ENCODE measurements around the gene VPS41.

The VPS41 gene

DNA sequence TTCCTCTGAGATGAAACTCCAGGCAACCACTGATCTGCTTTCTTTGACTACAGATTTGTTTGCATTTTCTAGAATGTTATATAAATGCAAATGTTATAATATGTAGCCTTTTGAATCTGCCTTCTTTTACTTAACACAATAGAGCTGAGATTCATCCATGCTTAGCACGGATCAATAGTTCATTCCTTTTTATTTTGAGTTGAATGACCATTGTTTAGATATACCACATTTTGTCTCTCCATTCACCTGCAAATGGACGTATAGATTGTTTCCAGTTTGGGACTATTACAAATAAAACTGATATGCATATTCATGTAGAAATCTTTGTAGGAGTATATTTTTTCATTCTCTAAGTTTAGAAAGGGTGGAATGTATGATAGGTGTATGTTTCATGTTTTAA lies 57.7 kb downstream of the VPS41 start:
- no peak for DNase-seq

DNA sequence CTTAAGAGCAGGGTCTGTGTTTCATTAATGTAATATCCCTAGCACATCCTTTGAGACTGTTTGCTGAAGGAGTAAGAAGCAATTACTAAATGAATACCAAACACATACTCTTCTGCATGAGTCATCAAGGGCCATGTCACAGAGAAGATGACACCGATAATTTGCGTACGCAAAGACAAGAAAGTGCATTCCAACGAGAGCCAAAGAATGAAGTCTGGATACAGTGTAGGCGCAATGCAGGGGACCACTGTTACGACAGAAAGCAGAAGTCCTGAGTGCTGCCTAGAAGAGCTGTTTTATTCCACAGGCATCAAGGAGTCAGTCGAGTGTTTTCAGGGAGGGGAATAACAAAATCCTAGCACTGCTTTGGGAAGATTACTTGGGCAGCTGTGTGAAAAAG lies 62.7 kb downstream of the VPS41 start:
- no peak for DNase-seq

DNA sequence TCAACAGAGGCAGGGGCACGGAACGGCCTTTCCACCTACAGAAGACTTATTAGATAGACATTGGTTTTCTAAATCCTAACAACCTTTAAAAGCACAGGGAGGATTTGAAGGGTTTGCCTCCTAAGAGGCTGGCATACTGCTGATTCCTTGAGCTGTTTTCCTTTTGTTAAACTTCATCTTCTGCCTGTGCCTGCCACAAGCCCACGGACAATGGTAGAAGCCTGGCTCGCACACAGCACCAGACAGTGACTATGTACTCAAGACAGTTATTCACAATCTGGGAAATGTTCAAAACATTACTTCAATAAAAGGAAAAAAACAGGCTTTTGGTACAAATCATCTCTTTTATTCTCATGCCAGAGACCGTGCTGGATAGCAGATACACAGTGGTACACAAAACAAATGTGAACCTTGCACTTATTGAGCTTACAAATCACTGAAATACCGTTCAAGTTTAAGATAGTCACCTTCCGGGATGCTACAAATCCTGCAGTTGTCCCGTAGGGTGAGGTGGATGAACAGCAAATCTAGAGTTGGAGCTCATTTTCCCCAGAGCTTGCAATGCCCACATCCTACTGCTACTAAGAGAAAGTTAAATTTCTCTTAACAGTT lies 63.9 kb downstream of the VPS41 start:
- DNase-seq = no peak

DNA sequence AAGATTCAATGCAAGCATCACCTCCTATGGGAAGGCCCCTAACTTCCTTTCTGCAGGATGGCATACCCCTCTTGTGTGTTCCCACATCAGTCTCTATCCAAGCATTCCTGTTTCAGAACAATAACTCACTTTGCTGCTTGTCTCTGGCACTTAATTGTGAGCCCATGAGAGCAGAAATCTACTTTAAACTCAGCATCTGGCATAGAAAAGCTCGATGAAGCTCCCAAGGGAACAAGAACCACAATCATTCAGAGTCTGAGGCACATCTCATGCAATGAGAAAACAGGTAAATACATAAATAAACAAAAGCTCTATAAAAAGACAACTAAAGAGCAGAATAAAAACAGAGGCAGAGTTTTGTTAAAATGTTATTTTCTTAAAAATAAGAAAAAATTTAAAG lies 66.2 kb downstream of the VPS41 start:
- no peak for DNase-seq

DNA sequence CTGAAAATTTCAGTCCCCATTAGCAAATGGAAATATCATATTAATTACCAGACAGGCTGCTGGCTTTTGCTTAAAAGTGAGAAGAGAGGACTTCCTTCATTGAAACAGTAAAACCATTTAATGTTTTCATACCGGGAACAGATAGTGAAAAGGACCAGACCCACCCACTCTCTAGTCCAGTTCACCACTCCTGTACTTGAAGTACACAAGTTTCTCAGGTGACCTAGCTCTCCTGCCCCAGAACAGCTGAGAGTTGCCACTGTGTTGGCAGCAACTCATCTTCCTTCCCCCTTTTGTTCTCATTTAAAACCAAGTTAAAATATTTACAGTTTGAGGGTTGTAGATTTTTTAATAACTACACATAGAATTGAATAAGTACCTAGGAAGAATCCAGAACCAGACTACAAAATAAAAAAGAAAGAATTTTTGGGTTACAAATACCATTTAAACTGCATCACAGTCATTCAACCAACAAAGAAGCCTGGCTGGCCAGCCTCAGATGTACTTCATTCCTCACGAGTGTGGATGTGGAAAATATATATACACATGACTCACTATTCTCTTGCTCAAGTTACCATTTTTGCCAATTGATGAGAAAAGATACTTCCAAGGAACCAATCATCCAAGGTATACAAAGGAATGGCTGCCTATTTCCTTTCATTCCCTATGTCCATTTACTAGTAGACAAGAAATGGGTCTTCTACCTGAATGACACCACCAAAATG lies 68.1 kb downstream of the VPS41 start:
- no peak for DNase-seq

DNA sequence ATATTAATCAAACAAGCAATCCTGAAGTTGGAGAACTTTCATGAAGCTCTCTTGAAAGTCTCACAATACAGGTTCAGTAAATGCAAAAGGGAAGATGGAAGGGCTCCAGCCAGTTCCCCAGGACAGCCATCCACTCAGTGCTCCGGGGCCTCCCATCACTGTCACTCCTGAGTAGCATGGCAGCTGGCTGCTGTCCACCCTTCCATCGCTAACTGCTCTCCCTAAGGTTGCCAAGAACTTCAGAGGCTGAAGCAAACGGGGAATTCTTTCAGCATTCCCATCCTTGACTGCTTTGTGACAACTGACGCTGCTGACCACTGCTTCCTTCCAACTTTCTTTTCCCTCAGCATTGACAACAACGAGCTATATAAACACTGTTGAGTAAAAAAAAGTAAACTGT lies 69.1 kb downstream of the VPS41 start:
- DNase-seq = no peak

DNA sequence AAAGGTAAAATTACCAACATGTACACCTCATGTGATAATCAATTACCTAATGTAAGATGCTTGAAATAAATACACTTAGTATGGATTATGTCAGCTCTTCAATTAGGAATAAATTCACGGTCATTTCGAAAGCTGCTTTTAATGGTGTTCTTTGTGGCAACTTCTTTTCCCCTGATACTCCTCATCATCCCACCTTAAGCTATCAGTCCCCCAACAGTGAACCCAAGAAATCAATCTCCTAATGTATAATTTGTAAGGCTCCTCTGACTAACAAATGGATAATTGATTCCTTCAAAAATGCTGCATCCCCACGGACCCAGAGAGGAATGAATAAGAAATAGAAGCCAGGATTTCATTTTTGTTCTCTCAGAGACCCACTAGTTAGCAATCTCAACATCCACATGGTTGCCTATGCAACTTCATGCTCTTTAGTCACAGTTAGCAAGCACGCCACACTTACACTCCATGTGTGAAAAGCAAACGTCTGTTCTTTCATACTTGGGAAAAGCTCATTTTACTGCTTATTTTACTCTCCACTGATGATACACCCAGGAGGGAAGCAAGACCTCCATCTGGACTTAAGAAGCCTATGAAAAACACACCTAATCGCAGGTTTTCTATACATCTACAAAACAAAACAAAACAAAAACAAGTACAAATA lies 70.1 kb downstream of the VPS41 start:
- DNase-seq = no peak

DNA sequence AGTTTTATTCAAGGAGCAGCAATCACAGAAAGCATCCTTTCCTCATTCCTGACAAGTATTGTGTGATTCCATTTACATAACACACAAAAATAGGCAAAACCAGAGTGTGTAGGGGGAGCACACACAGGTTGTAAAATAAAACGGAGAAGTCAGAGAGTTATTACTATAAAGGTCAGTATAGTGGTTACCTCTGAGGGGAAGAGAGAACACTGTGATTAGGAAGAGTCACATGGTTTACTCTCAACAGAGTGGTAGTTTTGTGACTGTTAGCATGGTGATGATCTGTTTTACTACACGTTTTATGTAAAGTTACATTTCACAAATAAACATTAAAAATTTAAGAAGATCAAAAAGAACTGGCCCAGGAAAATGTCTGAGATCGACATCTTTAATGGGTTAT lies 74.6 kb downstream of the VPS41 start:
- DNase-seq = no peak

DNA sequence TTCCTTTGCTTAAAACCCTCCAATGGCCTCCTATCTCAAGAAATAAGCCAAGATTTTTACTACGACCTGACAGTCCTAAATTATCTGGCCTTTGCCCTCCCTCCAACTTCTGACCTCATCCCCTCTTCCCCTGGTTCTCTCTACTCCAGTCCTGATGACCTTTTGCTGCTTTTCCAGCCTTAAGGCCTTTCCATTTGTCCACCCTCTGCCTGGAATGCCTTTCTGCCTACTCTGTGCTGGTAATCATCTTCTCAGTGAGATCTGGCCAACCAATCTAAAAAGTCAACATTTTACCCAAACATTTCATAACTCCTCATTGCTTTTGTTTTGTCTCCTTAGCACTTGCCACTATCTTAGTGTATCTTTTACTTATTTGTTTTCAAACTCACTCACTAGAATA lies 75.7 kb downstream of the VPS41 start:
- no peak for DNase-seq

DNA sequence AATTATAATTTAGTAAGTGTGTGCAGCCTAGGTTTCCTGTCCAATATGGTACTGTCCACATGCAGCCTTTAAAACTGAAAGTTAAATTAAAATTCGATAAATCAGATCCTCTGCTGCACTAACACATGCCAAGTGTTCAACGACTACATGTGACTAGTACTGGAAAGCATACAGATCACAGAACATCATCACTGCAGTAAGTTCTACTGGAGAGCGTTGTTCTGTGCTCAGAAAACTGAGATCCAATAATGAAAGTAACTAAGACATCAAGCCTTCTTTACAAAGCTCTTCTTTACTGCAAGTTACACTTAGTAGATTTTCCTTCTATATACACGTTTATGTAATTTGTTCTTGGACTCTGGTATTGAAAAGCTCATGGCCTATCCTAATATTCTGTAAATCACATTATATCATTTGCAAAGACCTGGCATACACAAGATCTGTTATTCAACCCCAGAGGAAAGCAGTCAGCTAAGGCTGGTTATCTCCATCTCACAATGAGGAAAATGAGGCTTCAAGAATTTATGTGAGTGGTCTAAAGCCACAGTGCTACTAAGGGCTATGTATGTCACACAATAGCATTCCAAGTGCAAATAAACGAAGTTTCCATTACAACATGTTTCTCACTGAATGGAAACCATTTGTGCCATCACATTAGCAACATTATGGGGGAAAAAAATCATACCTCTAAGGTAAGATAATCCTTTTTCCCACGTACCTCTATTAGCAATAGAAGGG lies 77.6 kb downstream of the VPS41 start:
- no peak for DNase-seq

DNA sequence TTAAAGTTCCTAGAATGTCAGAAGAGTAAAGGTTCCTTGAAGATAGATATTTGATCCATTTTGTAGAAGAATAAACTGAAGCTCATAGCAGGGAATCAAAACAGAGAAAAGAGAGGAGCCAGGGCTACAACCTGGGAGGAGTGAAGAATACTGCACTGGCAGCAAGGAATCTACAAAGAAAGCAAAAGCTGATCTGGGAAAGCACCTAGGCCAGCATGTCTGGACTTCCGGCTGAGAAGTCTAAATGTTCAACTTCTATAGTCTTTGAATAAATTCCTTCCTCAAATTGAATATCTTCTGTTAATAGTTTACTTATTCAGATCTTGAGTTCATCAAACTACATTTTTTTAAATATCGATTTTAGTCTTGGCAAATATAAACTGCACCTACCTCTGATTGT lies 78.2 kb downstream of the VPS41 start:
- DNase-seq = no peak

DNA sequence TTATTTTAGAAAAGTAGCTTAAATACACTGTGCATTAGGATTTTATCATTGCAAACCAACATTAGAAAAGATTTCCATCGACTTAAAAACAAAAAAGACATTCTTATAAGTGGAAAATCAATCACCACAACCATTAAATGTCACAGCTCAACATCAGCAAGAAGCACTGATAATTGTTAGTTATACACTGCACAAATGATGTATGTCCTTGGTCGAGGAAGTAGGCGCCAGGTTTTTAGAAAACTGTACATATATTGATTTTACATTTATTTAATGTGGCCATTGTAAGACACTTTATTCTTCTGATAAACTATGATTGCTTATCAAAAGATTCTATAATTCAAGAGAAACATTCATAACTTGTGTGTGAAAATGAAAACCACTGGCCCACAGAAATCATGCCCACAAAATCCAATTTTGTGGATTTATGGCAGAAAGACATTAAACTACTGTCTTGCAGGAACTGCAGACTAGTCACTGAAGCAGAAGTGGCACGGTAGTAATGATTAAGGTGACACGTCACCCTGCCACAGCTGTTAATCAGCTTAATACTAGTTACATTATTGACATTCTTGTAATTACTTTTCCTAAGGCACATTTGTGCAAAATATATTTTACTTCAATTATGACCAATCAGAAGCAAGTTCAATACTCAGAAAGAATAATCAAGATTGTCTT lies 79.4 kb downstream of the VPS41 start:
- DNase-seq = no peak

DNA sequence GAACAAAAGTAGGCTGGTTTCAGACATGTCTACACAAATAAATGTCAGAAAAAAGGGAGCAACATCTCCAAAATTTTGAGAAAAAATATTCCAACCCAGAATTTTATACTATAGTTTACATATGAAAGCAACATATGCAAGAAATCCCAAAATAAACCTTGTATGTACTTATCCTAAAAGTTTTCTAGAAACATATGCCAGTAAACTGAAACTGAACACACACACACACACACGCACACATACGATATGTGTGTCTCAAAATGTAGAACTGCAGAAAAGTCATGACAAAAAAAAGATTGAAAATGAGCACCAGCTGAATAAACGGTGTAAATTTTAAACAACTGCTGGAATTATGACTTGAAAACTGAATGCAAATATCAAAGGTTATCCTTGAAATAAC lies 81.0 kb downstream of the VPS41 start:
- DNase-seq = no peak

DNA sequence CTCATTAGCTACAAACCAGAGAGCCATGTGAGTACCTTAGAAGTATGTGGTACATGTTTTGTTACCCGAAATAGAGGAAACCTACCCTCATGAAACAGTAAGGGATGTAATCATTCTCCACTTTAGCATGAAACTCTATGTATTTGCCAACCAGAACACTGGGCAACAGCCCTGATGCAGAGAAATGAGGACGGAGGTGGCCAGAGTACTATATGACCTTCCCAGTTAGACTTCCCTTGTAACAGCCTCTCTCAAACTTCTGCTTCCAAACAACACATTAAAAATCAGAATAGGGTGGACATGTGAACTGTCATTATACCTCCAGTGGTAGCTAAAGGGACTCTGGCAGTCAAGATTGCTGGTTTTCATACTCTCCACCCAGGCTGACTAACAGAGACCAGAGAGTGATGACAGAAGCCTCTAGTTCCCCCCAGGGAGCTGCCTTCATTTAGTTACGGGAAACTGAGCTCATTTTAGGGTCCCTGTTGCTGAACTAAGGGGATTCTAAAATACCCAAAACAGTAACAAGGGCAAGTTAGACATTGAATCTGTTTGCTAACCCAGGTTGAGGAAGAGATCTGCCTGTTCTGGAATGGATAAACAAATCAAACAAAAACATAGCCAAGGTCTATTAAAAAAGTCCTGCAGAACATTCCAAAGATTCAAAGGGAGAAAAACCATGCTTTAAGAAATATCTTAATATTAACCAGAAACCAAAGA lies 83.1 kb downstream of the VPS41 start:
- no peak for DNase-seq

DNA sequence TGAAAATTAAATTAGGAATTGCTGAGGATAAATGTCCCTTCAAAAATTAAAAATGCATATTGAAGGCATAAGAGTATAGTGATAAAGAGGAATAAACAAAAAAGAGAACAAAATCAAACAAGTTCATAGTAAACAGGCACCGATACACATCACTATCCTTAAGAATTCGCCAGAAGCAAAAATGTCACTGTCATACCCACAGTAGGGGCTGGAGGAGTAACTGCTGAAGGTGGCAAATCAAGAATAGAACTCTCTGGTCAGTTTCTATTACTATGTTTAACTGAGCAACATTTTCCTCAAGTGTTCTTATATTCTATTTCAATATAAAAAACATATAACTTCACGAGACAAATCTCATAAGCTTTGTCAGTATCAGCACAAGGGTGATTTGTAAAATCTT lies 84.0 kb downstream of the VPS41 start:
- DNase-seq = no peak

DNA sequence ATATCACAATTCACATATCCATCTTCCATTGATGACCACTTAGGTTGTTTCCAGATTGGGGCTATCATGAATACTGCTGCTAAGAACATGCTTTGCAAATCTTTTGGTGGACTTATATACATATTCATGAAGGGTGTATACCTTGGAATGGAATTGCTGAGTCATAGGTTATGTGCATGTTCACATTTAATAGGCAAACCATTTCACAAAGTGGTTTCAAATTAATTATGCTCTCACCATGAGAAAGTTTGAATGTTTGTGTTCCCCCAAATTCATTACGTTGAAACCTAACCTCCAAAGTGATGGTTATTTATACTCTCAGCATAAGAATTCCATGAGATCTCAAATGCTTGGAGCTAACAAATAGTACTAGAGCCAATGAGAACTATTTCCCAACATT lies 86.4 kb downstream of the VPS41 start:
- DNase-seq = no peak

DNA sequence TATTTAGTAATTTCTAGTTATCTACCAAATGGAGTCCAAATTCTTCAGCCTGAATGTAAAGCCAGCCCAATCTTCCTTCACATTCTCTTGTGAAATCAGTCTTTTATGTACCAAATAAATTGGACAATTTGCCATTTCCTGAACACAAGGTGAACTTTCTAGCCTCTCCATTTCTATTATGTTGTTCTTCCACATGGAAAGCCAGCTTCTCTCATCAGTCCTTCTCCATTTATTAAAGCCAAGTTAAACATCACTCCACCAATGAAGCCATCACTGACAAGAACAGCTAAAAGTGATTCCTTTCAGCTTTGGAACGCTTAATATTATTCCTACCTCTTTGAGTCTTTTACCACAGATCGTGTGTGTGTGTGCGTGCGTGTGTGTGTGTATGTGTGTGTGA lies 88.4 kb downstream of the VPS41 start:
- no peak for DNase-seq

DNA sequence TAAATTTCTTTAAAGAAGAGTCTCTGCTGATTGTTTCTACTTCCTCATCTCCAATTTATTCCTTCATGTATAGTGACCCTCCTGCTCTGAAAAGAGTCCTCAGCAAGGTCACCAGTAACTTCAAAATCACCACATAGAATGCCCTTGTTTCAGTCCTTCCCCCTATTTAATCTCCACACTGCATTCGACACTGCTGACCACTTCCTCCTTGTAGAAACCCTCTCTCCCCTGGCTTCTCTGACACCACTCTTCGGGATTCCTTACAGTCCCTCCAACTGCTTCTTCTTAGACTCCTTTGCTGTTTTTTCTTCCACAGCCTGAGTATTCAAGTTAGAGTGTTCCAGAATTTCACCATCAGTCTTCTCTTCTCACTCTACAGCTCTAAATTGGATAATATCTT lies 89.5 kb downstream of the VPS41 start:
- DNase-seq = no peak

DNA sequence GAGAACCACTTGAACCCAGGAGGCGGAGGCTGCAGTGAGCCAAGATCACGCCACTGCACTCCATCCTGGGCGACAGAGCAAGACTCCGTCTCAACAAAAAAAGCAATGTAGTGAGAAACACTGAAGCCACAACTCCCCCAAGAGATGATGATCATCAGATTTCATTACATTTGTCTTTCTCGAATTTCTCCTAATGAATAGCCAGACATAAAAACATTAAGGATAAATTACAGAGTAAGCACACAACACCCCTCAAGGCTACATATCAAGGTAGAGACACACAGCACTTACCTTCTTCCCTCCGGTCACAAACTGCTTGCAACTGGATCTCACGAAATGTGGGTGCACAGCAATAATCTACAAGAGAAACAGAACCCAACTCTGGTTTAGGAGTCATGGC lies 91.5 kb downstream of the VPS41 start:
- DNase-seq = no peak

DNA sequence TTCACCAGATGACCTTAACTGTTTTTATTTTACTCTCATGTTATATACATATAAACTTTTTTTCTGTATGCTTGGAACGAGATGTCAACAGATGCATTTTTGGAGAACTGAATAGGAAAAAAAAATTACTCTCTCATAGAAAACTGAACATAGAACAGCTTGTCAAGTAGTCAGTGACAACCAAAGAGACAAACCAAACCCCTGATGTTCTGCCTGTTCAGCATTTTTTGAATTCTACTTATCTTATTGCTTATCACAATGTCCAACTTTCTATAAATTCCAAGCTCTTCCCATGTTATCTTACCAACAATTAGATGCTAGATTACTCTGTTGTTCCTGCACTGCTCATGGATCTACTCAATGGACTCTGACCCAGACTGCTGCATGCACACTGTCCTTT lies 95.2 kb downstream of the VPS41 start:
- DNase-seq = no peak

DNA sequence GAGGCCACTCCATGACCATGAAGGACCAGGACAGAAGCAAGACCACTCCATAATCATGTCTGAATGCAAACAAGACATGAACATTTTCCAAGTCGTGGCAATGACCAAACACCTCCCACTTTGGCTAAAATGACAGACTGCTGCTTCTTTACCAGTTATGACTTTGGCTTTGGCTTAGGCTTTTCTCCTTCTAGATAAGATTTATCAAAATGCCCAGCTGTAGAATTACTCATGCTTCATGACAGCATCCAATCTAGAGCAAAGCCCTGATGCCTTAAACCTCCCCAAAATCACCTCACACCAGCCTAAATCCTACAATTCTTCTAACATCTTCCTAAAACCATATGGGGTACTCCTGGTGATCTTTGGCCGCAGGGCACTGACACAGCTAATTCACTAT lies 102.1 kb downstream of the VPS41 start:
- DNase-seq = no peak

DNA sequence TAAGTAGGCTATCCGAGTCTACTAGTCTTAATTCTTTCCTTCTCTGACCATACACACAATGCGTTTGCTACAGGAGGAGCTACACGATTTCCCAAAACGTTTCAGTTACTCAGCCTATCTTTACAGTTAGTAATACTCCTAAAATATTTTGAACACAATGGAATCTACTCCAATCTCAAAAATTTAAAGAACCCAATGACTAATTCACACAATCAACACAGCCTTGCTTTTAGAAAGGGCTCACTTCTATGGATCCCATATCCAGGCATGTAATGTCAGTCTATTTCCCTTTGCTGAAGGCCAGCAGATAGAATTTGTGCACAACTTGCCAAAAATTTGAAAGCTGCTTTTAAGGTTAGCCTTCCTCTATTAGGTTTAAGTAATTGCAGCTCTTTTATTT lies 107.2 kb downstream of the VPS41 start:
- DNase-seq = no peak

Data from KG1 (cell line).